GM12873 (cell line): ENCODE measurements around the gene ANKH.
A peak's percentile ranks its signal among the peaks of the same experiment; 100 is the strongest.

Source experiments
- TF ChIP-seq, protein P1 (sequence below): IDR thresholded peaks from 2 replicates; pipeline ENCODE4 v1.5.1; 2012; ENCODE audit warnings: low read depth, mild to moderate bottlenecking, moderate library complexity, low read length, control low read depth; ENCODE audit not compliant: insufficient read depth; ENCODE audit errors: missing control alignments

ANKH gene

DNA sequence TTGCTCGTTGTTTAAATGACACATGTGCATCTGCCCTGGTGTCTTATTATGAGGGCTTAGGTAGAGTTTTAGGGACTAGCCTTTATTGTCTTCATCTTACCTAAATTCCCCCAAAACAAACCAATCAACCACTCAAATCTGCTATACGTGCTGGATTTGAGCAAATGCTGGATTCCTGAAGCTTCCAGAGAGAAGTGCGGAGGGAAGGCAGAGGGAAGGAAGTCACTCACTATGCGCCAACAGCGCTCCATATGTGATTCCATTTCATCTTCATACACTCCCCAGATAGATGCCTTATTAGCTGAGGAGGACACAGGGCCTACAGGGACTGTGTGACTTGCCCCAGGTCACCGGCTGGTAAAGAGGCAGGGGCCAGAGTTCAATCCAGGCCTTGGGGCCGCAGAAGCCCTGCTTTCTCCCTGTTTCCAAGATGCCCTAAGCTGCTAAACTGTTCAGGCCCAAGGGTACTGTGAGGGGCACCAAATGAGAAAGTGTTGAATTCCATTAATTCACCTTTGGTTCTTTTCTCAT lies 143.6 kb downstream of the ANKH start:
- TF ChIP-seq, protein P1, sequence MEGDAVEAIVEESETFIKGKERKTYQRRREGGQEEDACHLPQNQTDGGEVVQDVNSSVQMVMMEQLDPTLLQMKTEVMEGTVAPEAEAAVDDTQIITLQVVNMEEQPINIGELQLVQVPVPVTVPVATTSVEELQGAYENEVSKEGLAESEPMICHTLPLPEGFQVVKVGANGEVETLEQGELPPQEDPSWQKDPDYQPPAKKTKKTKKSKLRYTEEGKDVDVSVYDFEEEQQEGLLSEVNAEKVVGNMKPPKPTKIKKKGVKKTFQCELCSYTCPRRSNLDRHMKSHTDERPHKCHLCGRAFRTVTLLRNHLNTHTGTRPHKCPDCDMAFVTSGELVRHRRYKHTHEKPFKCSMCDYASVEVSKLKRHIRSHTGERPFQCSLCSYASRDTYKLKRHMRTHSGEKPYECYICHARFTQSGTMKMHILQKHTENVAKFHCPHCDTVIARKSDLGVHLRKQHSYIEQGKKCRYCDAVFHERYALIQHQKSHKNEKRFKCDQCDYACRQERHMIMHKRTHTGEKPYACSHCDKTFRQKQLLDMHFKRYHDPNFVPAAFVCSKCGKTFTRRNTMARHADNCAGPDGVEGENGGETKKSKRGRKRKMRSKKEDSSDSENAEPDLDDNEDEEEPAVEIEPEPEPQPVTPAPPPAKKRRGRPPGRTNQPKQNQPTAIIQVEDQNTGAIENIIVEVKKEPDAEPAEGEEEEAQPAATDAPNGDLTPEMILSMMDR, result no peak

GRCh38 chr5:14727428-14727865 lies 144.1 kb downstream of the ANKH start:
- TF ChIP-seq, protein P1, result peak; percentile 95

GRCh38 chr5:14726066-14726838 lies 145.3 kb downstream of the ANKH start:
- TF ChIP-seq, protein P1, result no peak

- TF ChIP-seq, protein P1, result no peak
Observed at GRCh38 chr5:14724633-14725032, 146.9 kb downstream of the ANKH start.

DNA sequence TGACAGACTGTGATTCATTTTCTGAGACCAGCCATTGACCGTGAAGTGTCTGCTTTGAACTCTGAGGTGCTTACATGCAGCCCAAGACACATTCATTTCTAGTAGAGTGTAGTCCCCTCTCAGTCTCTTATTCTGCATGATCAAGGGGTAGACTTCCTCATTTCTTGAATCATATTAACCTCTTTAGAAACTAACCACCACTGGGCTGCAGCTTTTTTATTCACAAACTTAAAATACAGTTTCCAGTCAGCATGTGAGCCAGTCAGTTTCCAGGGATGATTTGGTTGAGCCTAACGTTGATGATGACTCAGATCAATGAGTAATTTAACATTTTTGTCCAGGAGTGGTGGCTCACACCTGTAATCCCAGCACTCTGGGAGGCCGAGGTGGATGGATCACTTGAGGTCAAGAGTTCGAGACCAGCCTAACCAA lies 147.9 kb downstream of the ANKH start:
- TF ChIP-seq, protein P1, result no peak

DNA sequence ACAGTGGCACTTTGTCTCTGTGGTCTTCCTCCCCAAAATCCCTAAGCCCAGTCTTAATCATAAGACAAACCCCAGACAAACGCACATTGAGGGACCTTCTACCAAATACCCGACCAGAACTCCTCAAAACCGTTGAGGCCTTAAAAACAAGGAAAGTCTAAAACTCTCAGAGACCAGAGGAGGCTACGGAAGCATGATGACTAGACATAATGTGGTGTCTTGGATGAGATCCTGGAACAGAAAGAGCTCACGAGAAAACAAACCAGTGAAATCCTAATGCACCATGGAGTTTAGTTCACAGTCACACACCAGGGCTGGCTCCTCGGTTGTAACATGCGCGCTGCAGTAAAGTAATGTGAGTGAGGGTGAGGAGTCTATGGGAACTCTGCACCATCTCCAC lies 148.7 kb downstream of the ANKH start:
- TF ChIP-seq, protein P1, result no peak

GRCh38 chr5:14721990-14722656 lies 149.5 kb downstream of the ANKH start:
- TF ChIP-seq, protein P1, result no peak
